HCT116 (cell line): ENCODE measurements around the gene ZC2HC1C.

Experiments used
- EZH2 ChIP-seq: fragments of 200-600 bp; sonication (generic); IDR thresholded peaks from 2 replicates; pipeline ENCODE4 v1.6.1; 2017; ENCODE audit warnings: antibody characterized with exemption, mixed run types
- POLR2A ChIP-seq: IDR thresholded peaks from 2 replicates; pipeline ENCODE4 v1.7.0; 2011; ENCODE audit warnings: borderline replicate concordance; ENCODE audit not compliant: insufficient read depth, insufficient read length; ENCODE audit errors: extremely low read depth
- RAD21 ChIP-seq: IDR thresholded peaks from 2 replicates; pipeline ENCODE4 v1.6.1; 2012; ENCODE audit warnings: low read depth, mild to moderate bottlenecking

- TF ChIP-seq EZH2 (no peak), RAD21 (no peak), POLR2A (no peak)
Observed at GRCh38 chr14:75051556-75051899, 17.9 kb upstream of the ZC2HC1C start.
